Gastrocnemius medialis (tissue), 4 donors: ENCODE measurements around the gene SHC3. TPM values are rescaled to one million over a fixed set of nuclear protein-coding genes. Genes with fewer than 3 reads are reported as not detected.

Experiments used
- ATAC-seq, 2 donors: fragments of 150-250 bp; one replicate each; pipeline ENCODE4 v1.9.1; 2016
- DNase-seq, 2 donors: peaks; one replicate each; pipeline ENCODE4 v3.0.0-alpha.2; 2019
- H3K27ac ChIP-seq, 4 donors: fragments of 200-600 bp; sonication (generic); 1 replicate in 1 of 4; 2 replicates in 3 of 4; pipeline ENCODE4 v1.5.1; 2016 to 2018; ENCODE audit warnings: mild to moderate bottlenecking in 2 of 4, moderate library complexity in 1 of 4
- H3K27me3 ChIP-seq, 3 donors: fragments of 200-600 bp; sonication (generic) in 2 of 3; 1 replicate in 1 of 3; 2 replicates in 2 of 3; pipeline versions ENCODE4 v1.5.1 to v1.6.0; 2016 to 2019; ENCODE audit warnings: mild to moderate bottlenecking in 1 of 3, moderate library complexity in 1 of 3
- H3K36me3 ChIP-seq, 2 donors: fragments of 200-600 bp; sonication (generic) in 1 of 2; one replicate each; pipeline ENCODE4 v1.5.1; 2017 to 2018
- H3K4me1 ChIP-seq, 2 donors: fragments of 200-600 bp; sonication (generic) in 1 of 2; one replicate each; pipeline ENCODE4 v1.5.1; 2016 to 2017; ENCODE audit warnings: mild to moderate bottlenecking in 2 of 2
- H3K4me3 ChIP-seq, 4 donors: fragments of 200-600 bp; sonication (generic) in 3 of 4; 1 replicate in 1 of 4; 2 replicates in 3 of 4; pipeline ENCODE4 v1.5.1; 2016 to 2019; ENCODE audit warnings: mild to moderate bottlenecking in 2 of 4
- H3K9me3 ChIP-seq, 3 donors: fragments of 200-600 bp; sonication (generic) in 2 of 3; 1 replicate in 1 of 3; 2 replicates in 2 of 3; pipeline ENCODE4 v1.5.1; 2016 to 2019
- CTCF ChIP-seq, 5 experiments: fragments of 450-650 bp in 3 of 5; fragments of 200-600 bp in 2 of 5; sonication (generic) in 2 of 5; IDR thresholded peaks in 4 of 5; conservative IDR thresholded peaks in 1 of 5; 1 replicate in 4 of 5; 2 replicates in 1 of 5; pipeline ENCODE4 v1.5.1; 2016 to 2019; ENCODE audit warnings: antibody characterized with exemption in 5 of 5, mild to moderate bottlenecking in 3 of 5, moderate library complexity in 3 of 5
- POLR2A ChIP-seq, 2 donors: fragments of 450-650 bp; IDR thresholded peaks; one replicate each; pipeline ENCODE4 v1.6.1; 2017; ENCODE audit warnings: antibody characterized with exemption in 2 of 2, mild to moderate bottlenecking in 2 of 2, moderate library complexity in 2 of 2
- in situ Hi-C, 4 donors: fragments of 200-750 bp; cut with MboI; loops; one replicate each; pipeline versions ENCODE4 v1.15.0 to v1.8.0; 2017; ENCODE audit warnings: low sequenced_read_pairs in 4 of 4
- intact Hi-C: fragments of 100-400 bp; cut with DNase I; formaldehyde crosslinking; loops from one replicate; pipeline ENCODE4 v1.15.1; 2023; ENCODE audit warnings: low total_unique reads
- total RNA-seq, 4 donors: library from RNA; depleted of rRNA; stranded (reverse); fragments of >200 nt; gene quantifications; one replicate each; pipeline versions ENCODE4 v1.1.0 to v1.2.3, GENCODE V29; 2016

Gene SHC3
- total RNA-seq, 4 donors from 2014 or later, result 0.09 to 0.29 (median 0.15) TPM; not detected in 1

GRCh38 chr9:89153232-89154017 is 25.2 kb downstream of the SHC3 start:
- Histone ChIP-seq H3K36me3 (no peaks in the 10 kb centered on the region), H3K9me3 (no peaks in the 10 kb centered on the region), H3K4me3 (no peak overlapping the region), H3K27ac (no peak overlapping the region), H3K27me3 (no peaks in the 10 kb centered on the region), H3K4me1 (no peaks in the 10 kb centered on the region)
- intact Hi-C loops, result no loop called here
- TF ChIP-seq CTCF (IDR thresholded peaks at IDR 0.05 in 4 of 5, conservative IDR thresholded peaks at IDR 0.05 in 1 of 5) (no peak), POLR2A (IDR thresholded peaks at IDR 0.05) (no peak)
- in situ Hi-C loops, result no loop called here
- ATAC-seq, result no peak
- DNase-seq, result no peak

- Histone ChIP-seq H3K27ac (no peak overlapping the region), H3K36me3 (no peaks in the 10 kb centered on the region), H3K4me1 (no peaks in the 10 kb centered on the region), H3K27me3 (no peaks in the 10 kb centered on the region), H3K4me3 (no peak overlapping the region), H3K9me3 (no peaks in the 10 kb centered on the region)
- ATAC-seq (no peak), DNase-seq (no peak)
- intact Hi-C loops, result no loop called here
- in situ Hi-C loops, result no loop called here
- no peak for TF ChIP-seq CTCF (IDR thresholded peaks at IDR 0.05 in 4 of 5, conservative IDR thresholded peaks at IDR 0.05 in 1 of 5)
- TF ChIP-seq POLR2A (IDR thresholded peaks at IDR 0.05), result no peak
Observed at GRCh38 chr9:89149726-89150125, 28.9 kb downstream of the SHC3 start.

- DNase-seq (no peak), ATAC-seq (no peak)
- Histone ChIP-seq H3K4me1 (no peaks in the 10 kb centered on the region), H3K36me3 (no peaks in the 10 kb centered on the region), H3K4me3 (no peak overlapping the region), H3K27ac (no peak overlapping the region), H3K9me3 (no peaks in the 10 kb centered on the region), H3K27me3 (no peaks in the 10 kb centered on the region)
- no peak for TF ChIP-seq POLR2A (IDR thresholded peaks at IDR 0.05)
- no peak for TF ChIP-seq CTCF (IDR thresholded peaks at IDR 0.05 in 4 of 5, conservative IDR thresholded peaks at IDR 0.05 in 1 of 5)
- intact Hi-C loops, result no loop called here
- in situ Hi-C loops, result no loop called here
Observed at GRCh38 chr9:89145097-89145496, 33.5 kb downstream of the SHC3 start.

DNA sequence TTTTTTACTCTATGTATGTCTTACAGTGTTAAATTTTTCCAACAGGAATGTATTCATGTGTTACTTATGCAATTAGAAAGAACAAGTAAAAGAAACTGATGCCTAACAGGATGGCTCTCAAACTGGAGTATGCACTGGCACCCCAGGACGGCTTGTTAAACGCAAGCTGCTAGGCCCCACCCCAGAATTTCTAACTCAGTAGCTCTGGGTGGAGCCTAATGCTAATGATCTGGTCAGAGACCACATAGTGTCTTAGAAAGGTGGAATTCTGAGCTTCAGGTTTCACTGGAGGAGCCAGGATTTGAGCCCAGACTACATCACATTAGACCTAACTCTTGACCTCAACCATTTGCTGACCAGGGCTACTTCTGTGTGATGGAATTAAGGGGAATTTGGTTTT is 34.4 kb downstream of the SHC3 start:
- intact Hi-C loops (no loop called here), in situ Hi-C loops (no loop called here)
- no peak for DNase-seq
- H3K36me3 ChIP-seq, result no peaks in the 10 kb centered on the region
- no peaks in the 10 kb centered on the region for H3K27me3 ChIP-seq
- H3K4me3 ChIP-seq, result no peak overlapping the region
- no peak for ATAC-seq
- H3K27ac ChIP-seq, result no peak overlapping the region
- no peaks in the 10 kb centered on the region for H3K4me1 ChIP-seq
- TF ChIP-seq CTCF (IDR thresholded peaks at IDR 0.05 in 4 of 5, conservative IDR thresholded peaks at IDR 0.05 in 1 of 5), result no peak
- TF ChIP-seq POLR2A (IDR thresholded peaks at IDR 0.05), result no peak
- H3K9me3 ChIP-seq, result no peaks in the 10 kb centered on the region

- intact Hi-C loops (no loop called here), in situ Hi-C loops (no loop called here)
- no peak for TF ChIP-seq POLR2A (IDR thresholded peaks at IDR 0.05)
- H3K36me3 ChIP-seq, result no peaks in the 10 kb centered on the region
- no peak overlapping the region for H3K27ac ChIP-seq
- no peaks in the 10 kb centered on the region for H3K27me3 ChIP-seq
- no peaks in the 10 kb centered on the region for H3K9me3 ChIP-seq
- no peak overlapping the region for H3K4me3 ChIP-seq
- ATAC-seq, result no peak
- no peak for DNase-seq
- no peaks in the 10 kb centered on the region for H3K4me1 ChIP-seq
Observed at GRCh38 chr9:89143266-89143665, 35.4 kb downstream of the SHC3 start.
